GM12874 (cell line): ENCODE data around the gene UBALD2.

ENCODE experiments used
- CTCF ChIP-seq: IDR thresholded peaks from 2 replicates; pipeline ENCODE4 v1.5.1; 2011; ENCODE audit warnings: low read depth, mild to moderate bottlenecking, control low read depth, low read length, moderate library complexity; ENCODE audit not compliant: insufficient read depth

The UBALD2 gene

GRCh38 chr17:76261421-76262215 lies 3.5 kb upstream of the UBALD2 start:
- no peak for TF ChIP-seq CTCF

- TF ChIP-seq CTCF = no peak
Observed at GRCh38 chr17:76262732-76263344, 2.3 kb upstream of the UBALD2 start.

- TF ChIP-seq CTCF = no peak
Observed at GRCh38 chr17:76263896-76264295, 1.3 kb upstream of the UBALD2 start.

GRCh38 chr17:76264425-76264754 lies 758 bp upstream of the UBALD2 start:
- TF ChIP-seq CTCF = no peak

GRCh38 chr17:76265624-76266243 lies 586 bp downstream of the UBALD2 start:
- TF ChIP-seq CTCF = no peak

- TF ChIP-seq CTCF = no peak
Observed at GRCh38 chr17:76266244-76266938, 1.2 kb downstream of the UBALD2 start.

GRCh38 chr17:76267051-76267576 lies 2.0 kb downstream of the UBALD2 start:
- TF ChIP-seq CTCF = no peak
